GM12878 (cell line): ENCODE results near the gene NBEA. TPM values are rescaled to one million over a fixed set of nuclear protein-coding genes. Genes with fewer than 3 reads are reported as not detected.

ENCODE experiments used
- BMI1 ChIP-seq: fragments of 450-650 bp; IDR thresholded peaks from 2 replicates; pipeline ENCODE4 v1.6.1; 2016; ENCODE audit warnings: mild to moderate bottlenecking, moderate library complexity, borderline replicate concordance
- RAD21 ChIP-seq: IDR thresholded peaks from 2 replicates; pipeline ENCODE4 v1.6.1; 2011; ENCODE audit warnings: mild to moderate bottlenecking, low read depth, low read length, moderate library complexity; ENCODE audit not compliant: insufficient read depth
- SUPT20H ChIP-seq: IDR thresholded peaks from 2 replicates; pipeline ENCODE4 v1.6.1; 2011; ENCODE audit warnings: low read depth, mild to moderate bottlenecking, low read length, moderate library complexity, borderline replicate concordance; ENCODE audit not compliant: control insufficient read depth
- YY1 ChIP-seq: IDR thresholded peaks from 2 replicates; pipeline ENCODE4 v1.6.1; 2011; ENCODE audit warnings: low read depth, mild to moderate bottlenecking, low read length
- ZBTB4 ChIP-seq: fragments of 450-650 bp; formaldehyde crosslinking; IDR thresholded peaks from 2 replicates; pipeline ENCODE4 v1.4.0; 2022; ENCODE audit warnings: mild to moderate bottlenecking, moderate library complexity
- polyA plus RNA-seq, 11 experiments: library from polyadenylated mRNA; depleted of rRNA in 4 of 11; unstranded in 6 of 11; stranded (reverse) in 5 of 11; fragments of >200 nt; fragmentation: Nextera tagmentation in 4 of 11; fragmentation: Illumina TruSeq in 1 of 11; extraction: Ambion mirVana in 4 of 11; extraction: Trizol in 1 of 11; gene quantifications; 1 replicate in 1 of 11; 2 replicates in 10 of 11; pipeline versions ENCODE4 v1.2.1 to v1.2.3, GENCODE V29; 2011 to 2016; ENCODE audit warnings: inconsistent platforms in 2 of 11, missing spikeins in 2 of 11, low read depth in 1 of 11
- total RNA-seq, 4 experiments: library from RNA; depleted of rRNA in 3 of 4; stranded (reverse); fragments of >200 nt in 3 of 4; fragmentation: Illumina TruSeq in 1 of 4; extraction: Trizol in 1 of 4; gene quantifications; 2 replicates each; pipeline versions ENCODE4 v1.2.1 to v1.2.3, GENCODE V29; 2013 to 2021
- TF ChIP-seq, protein P1 (sequence below): fragments of 450-650 bp; formaldehyde crosslinking; IDR thresholded peaks from 2 replicates; pipeline ENCODE4 v1.4.0; 2020; ENCODE audit warnings: mild to moderate bottlenecking, moderate library complexity
- TF ChIP-seq, protein P2 (sequence below): IDR thresholded peaks from 2 replicates; pipeline ENCODE4 v1.6.1; 2012; ENCODE audit warnings: low read depth, low read length, improper control_type of control experiment

The NBEA gene
- total and polyA plus RNA-seq, 10 of the 15 experiments (the other 5 are each of a cell fraction or from before 2014, with no cell fraction given): 0.23 to 3.6 (median 0.55) TPM

GRCh38 chr13:35292329-35292728 lies 350.3 kb downstream of the NBEA start (continued):
- TF ChIP-seq, protein P1, sequence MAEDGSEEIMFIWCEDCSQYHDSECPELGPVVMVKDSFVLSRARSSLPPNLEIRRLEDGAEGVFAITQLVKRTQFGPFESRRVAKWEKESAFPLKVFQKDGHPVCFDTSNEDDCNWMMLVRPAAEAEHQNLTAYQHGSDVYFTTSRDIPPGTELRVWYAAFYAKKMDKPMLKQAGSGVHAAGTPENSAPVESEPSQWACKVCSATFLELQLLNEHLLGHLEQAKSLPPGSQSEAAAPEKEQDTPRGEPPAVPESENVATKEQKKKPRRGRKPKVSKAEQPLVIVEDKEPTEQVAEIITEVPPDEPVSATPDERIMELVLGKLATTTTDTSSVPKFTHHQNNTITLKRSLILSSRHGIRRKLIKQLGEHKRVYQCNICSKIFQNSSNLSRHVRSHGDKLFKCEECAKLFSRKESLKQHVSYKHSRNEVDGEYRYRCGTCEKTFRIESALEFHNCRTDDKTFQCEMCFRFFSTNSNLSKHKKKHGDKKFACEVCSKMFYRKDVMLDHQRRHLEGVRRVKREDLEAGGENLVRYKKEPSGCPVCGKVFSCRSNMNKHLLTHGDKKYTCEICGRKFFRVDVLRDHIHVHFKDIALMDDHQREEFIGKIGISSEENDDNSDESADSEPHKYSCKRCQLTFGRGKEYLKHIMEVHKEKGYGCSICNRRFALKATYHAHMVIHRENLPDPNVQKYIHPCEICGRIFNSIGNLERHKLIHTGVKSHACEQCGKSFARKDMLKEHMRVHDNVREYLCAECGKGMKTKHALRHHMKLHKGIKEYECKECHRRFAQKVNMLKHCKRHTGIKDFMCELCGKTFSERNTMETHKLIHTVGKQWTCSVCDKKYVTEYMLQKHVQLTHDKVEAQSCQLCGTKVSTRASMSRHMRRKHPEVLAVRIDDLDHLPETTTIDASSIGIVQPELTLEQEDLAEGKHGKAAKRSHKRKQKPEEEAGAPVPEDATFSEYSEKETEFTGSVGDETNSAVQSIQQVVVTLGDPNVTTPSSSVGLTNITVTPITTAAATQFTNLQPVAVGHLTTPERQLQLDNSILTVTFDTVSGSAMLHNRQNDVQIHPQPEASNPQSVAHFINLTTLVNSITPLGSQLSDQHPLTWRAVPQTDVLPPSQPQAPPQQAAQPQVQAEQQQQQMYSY: no peak
- TF ChIP-seq SUPT20H (no peak), RAD21 (no peak), ZBTB4 (CRISPR knock-in tag) (no peak), YY1 (no peak), BMI1 (no peak)
- TF ChIP-seq, protein P2, sequence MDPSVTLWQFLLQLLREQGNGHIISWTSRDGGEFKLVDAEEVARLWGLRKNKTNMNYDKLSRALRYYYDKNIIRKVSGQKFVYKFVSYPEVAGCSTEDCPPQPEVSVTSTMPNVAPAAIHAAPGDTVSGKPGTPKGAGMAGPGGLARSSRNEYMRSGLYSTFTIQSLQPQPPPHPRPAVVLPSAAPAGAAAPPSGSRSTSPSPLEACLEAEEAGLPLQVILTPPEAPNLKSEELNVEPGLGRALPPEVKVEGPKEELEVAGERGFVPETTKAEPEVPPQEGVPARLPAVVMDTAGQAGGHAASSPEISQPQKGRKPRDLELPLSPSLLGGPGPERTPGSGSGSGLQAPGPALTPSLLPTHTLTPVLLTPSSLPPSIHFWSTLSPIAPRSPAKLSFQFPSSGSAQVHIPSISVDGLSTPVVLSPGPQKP: no peak
